Activated naive CD8-positive, alpha-beta T cell treated with anti-CD3 and anti-CD28 coated beads, Interleukin-2, amount 50 U/mL, for 16 hours (primary cell): ENCODE results near the gene SSX3.
"Not testable (repeated sequence)": the region's sequence is repeated elsewhere in the genome, so short reads cannot be mapped to it uniquely, and the experiment has no call there.

ENCODE experiments used
- DNase-seq: peaks from one replicate; pipeline ENCODE4 v3.0.0-alpha.2; 2020; ENCODE audit warnings: low read depth, low spot score

SSX3 gene

GRCh38 chrX:48356315-48357094 is at the start of gene SSX3:
Gene SSX3 (minus strand): TSS chrX:48356703. CDS start chrX:48355249, 1,454 bp downstream.
- DNase-seq, result not testable (repeated sequence)

GRCh38 chrX:48397825-48398224 is 41.3 kb upstream of the SSX3 start:
- DNase-seq, result not testable (repeated sequence)

DNA sequence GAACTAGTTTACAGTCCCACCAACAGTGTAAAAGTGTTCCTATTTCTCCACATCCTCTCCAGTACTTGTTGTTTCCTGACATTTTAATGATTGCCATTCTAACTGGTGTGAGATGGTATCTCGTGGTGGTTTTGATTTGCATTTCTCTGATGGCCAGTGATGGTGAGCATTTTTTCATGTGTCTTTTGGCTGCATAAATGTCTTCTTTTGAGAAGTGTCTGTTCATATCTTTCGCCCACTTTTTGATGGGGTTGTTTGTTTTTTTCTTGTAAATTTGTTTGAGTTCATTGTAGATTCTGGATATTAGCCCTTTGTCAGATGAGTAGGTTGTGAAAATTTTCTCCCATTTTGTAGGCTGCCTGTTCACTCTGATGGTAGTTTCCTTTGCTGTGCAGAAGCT is 40.4 kb upstream of the SSX3 start:
- DNase-seq, result not testable (repeated sequence)

GRCh38 chrX:48383239-48383638 is 26.7 kb upstream of the SSX3 start, which contains the start of gene SSX4:
Gene SSX4 (plus strand): TSS chrX:48383539. CDS start chrX:48384054, 515 bp downstream.
- DNase-seq, result not testable (repeated sequence)

DNA sequence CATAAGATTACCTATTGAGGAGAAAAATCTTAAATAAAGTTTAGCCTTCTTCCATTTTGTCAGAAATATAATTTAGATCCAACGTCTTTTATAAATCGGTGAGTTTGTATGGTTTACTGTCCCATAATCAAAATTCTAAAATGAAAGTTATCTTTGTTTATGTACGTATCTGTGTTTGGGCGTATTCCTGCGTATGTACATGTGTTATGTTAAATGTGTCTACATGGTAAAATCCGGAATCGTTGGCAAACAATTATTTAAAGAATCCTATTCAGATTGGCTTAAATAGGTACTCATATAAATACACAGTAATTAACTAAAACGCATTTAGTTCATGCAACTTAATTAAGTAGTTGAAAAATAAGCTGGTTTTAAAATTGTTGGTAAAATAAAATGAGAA is 13.9 kb upstream of the SSX3 start:
- not testable (repeated sequence) for DNase-seq

DNA sequence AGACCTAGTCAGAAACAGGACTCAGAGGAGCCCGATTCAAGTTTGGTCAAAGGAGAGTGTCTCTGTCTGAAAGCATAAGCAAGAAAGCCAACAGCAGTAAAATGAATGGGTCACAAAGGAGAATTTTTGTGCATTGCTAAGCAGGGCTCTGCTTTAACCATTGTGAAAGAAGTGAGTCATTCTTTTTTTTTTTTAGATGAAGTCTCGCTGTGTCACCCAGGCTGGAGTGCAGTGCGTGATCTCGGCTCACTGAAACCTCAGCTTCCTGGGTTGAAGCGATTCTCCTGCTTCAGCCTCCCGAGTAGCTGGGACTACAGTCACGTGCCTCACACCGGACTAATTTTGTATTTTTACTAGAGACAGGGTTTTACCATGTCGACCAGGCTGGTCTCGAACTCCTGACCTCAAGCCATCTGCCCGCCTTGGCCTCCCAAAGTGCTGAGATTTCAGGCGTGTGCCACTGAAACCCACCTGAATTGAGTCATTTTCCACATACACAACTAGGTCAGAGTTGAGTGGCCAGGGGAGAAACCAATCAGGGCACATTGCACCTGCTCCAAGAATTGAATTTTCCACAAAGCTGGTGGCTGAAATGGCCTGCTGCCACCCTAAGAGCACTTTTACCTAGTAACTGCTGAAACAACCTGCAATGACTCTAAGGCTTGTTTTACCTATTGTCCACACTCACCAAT is 11.4 kb upstream of the SSX3 start:
- not testable (repeated sequence) for DNase-seq

- not testable (repeated sequence) for DNase-seq
These were observed 2.8 kb upstream of the SSX3 start for GRCh38 chrX:48359281-48359680.

DNA sequence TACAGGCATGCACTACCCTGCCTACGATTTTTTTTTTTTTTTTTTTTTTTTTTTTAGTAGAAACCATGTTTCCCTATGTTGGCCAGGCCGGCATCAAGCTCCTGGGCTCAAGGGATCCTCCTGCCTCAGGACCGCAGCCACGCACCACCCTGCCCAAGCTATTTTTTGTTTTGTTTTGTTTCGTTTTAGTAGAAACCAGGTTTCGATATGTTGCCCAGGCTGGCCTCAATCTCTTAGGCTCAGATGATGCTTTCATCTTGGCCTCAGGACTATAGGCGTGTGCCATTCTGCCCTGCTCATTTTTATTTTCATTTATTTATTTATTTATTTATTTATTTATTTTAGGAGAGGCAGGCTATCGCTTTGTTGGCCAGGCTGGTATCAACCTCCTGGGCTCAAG is 1.2 kb upstream of the SSX3 start:
- DNase-seq, result no peak

- not testable (repeated sequence) for DNase-seq
These were observed 10.4 kb downstream of the SSX3 start for GRCh38 chrX:48346059-48346458.

GRCh38 chrX:48313996-48314395 is 42.5 kb downstream of the SSX3 start:
- not testable (repeated sequence) for DNase-seq

DNA sequence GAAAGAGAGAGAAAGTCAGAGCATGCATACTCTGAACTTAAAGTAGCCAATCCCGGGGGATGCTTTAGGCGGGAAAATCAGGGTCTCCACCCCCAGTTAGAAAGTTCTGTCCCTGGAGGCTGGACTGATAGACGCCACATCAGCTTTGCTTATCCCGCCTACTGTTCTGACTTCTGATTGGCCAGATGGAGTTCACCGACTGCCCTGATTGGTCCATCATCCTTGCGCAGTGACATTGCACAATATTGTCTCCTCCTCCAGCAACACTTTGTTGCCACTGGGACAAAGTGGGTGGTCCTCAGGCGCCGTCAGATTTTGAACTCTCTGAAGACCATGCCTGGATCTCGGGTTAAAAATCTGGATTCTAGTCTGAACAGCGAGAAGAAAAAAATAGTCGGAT is 50.3 kb downstream of the SSX3 start:
- DNase-seq, result no peak
